Stimulated activated CD8-positive, alpha-beta memory T cell treated with anti-CD3 and anti-CD28 coated beads, Interleukin-12 subunit alpha, Interleukin-12 subunit beta, amount 100 ng/mL, for 24 hours (primary cell): ENCODE data around the gene APIP.

Experiments used
- DNase-seq: peaks from one replicate; pipeline ENCODE4 v3.0.0-alpha.2; 2020; ENCODE audit errors: extremely low read depth

Gene APIP

GRCh38 chr11:34840736-34841386 is 75.3 kb downstream of the APIP start:
- DNase-seq, result no peak

GRCh38 chr11:34839969-34840368 is 76.2 kb downstream of the APIP start:
- DNase-seq, result no peak

GRCh38 chr11:34836958-34837856 is 79.0 kb downstream of the APIP start:
- no peak for DNase-seq

- no peak for DNase-seq
Observed at GRCh38 chr11:34833602-34834001, 82.6 kb downstream of the APIP start.
